HL-60 (cell line): Measurements from ENCODE around the gene MERTK.
"Not testable (repeated sequence)": the region's sequence is repeated elsewhere in the genome, so short reads cannot be mapped to it uniquely, and the experiment has no call there.

Experiments
- CTCF ChIP-seq: IDR thresholded peaks from one replicate; pipeline ENCODE4 v1.5.1; 2011; ENCODE audit warnings: low read length, control low read depth, inconsistent platforms; ENCODE audit not compliant: insufficient read depth
- POLR2AphosphoS5 ChIP-seq: IDR thresholded peaks from 2 replicates; pipeline ENCODE4 v1.6.1; 2012; ENCODE audit warnings: low read depth
- REST ChIP-seq: IDR thresholded peaks from 2 replicates; pipeline ENCODE4 v1.6.1; 2012; ENCODE audit warnings: low read depth; ENCODE audit not compliant: insufficient replicate concordance

DNA sequence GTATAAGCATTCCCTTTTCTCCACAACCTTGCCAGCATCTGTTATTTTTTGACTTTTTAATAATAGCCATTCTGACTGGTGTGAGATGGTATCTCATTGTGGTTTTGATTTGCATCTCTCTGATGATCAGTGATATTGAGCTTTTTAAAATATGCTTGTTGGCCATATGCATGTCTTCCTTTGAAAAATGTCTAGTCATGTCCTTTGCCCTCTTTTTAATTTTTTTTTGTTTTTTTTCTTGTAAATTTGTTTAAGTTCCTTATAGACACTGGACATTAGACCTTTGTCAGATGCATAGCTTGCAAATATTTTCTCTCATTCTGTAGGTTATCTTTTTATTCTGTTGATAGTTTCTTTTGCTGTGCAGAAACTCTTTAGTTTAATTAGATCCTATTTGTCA lies 171.4 kb downstream of the MERTK start:
- not testable (repeated sequence) for TF ChIP-seq CTCF, POLR2AphosphoS5, REST
